RWPE1 (cell line): ENCODE measurements around the gene ENOX1.

Experiments
- CTCF ChIA-PET: fragments of 350-600 bp; sonication (Branson Sonifier 250); formaldehyde crosslinking; extraction: SDS; loops from one replicate; lab custom pipeline; 2021; lab: Yijun Ruan, JAX
- POLR2A ChIA-PET: fragments of 400-600 bp; formaldehyde crosslinking; extraction: SDS; loops from one replicate; lab custom pipeline; 2020; ENCODE audit warnings: antibody characterized with exemption; ENCODE audit not compliant: low non-redundant PET; lab: Yijun Ruan, JAX
- DNase-seq: peaks from one replicate; pipeline ENCODE4 v3.0.0; 2012; ENCODE audit warnings: low spot score
- H3K27ac ChIP-seq: fragments of 450-650 bp; 2 replicates; pipeline ENCODE4 v1.5.1; 2017
- TF ChIP-seq, protein P1 (sequence below): fragments of 450-650 bp; conservative IDR thresholded peaks from 2 replicates; pipeline ENCODE4 v1.5.1; 2017; ENCODE audit warnings: low read depth, mild to moderate bottlenecking

Gene ENOX1

DNA sequence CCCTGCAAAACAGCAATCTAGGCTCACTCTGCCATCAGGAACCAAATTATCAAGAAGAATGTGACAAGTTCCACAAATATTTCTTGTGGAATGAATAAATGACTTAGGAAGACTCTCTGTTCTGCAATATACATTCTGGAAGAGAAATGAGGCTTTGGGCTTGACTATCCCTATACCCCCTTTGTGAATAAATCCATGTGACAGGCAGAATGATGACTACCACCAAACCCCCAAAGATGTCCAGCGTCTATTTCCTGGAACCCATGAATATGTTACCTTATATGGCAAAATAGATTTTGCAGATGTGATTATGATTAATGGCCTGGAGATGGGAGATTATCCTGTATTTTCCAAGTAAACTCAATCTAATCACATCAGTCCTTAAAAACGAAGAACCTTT lies 139.3 kb downstream of the ENOX1 start:
- ChIA-PET CTCF (no interaction called here), POLR2A (no interaction called here)
- TF ChIP-seq, protein P1, sequence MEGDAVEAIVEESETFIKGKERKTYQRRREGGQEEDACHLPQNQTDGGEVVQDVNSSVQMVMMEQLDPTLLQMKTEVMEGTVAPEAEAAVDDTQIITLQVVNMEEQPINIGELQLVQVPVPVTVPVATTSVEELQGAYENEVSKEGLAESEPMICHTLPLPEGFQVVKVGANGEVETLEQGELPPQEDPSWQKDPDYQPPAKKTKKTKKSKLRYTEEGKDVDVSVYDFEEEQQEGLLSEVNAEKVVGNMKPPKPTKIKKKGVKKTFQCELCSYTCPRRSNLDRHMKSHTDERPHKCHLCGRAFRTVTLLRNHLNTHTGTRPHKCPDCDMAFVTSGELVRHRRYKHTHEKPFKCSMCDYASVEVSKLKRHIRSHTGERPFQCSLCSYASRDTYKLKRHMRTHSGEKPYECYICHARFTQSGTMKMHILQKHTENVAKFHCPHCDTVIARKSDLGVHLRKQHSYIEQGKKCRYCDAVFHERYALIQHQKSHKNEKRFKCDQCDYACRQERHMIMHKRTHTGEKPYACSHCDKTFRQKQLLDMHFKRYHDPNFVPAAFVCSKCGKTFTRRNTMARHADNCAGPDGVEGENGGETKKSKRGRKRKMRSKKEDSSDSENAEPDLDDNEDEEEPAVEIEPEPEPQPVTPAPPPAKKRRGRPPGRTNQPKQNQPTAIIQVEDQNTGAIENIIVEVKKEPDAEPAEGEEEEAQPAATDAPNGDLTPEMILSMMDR = no peak
- H3K27ac ChIP-seq = no peak overlapping the region
- DNase-seq = no peak

DNA sequence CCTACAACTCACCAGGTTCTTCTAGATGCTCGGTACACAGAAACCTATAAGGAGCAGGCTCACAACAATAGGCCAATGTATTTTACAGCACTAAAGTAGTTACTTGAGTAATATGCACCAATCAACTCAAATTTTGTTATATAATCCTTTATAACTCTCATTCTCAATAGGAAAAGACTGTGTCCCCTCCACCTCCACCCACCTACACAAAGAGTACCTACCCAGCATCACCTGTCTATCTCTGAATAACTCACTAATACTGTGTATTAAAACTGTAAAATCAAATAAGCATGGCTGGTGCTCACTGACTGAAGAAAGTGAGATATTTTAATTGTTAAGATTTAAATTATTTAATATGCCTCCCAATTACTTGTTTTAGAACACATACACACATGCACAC lies 146.3 kb downstream of the ENOX1 start:
- DNase-seq = no peak
- TF ChIP-seq, protein P1 = no peak
- ChIA-PET CTCF (no interaction called here), POLR2A (no interaction called here)
- no peak overlapping the region for H3K27ac ChIP-seq

DNA sequence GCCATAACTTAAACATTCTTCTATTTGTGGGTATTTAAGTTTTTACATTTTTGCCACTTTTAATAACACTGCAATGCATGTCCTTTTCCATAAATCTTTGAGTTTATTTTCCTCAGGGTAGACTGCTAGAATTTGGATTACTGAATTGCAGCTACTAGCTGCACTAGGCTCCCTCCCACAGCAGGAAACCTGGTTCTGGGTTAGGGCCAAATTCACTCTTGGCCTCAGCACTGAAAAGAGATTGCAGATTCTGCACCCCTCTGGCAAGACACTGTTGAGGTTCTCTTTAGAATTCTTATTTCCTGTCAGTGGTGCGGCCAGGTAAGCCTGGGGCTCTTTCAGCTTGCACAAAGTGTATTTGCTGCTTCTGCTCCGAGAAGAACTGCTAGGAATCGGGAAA lies 155.7 kb downstream of the ENOX1 start:
- ChIA-PET CTCF (no interaction called here), POLR2A (no interaction called here)

DNA sequence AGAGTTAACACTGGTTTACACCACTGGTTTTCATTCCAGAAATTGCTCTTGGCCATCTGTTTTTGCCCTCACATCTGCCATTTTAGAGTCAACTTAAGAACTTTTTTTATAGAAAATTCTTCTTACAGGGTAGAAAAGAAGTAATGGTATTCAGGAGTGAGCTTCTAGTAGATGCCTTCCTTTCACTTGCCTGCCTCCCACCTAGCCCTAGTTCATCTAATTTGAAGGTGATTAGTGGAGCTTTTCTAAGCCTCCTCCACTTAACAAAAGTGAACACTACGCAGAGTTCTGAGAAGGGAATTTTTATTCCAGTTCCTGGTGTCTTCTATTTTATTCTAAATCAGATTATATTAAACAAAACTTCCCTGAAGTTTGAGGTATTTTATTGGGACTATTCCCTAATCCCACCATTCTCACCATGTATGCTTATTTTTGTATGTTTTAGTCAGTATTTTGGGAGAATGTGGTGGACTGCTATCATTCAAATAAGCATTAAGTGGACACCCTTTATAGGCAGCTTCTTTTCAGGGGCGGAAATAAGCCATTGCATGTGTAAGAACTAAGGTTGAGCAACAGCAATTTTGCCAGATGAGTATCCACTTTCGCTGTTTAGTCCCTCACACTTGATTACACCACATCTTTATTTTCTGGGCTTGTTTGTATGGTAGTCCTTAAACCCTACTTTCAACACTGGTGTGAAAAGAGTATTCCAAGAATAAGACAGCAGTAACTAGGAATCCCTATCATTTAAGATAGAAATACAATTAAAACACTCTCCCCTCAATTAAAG lies 156.9 kb downstream of the ENOX1 start:
- POLR2A ChIA-PET = no interaction called here
- H3K27ac ChIP-seq = no peak overlapping the region
- CTCF ChIA-PET = no interaction called here
- TF ChIP-seq, protein P1 = no peak
- DNase-seq = no peak

More for the DNA sequence above, 155.7 kb downstream of the ENOX1 start:
- DNase-seq = no peak
- H3K27ac ChIP-seq = no peak overlapping the region
- TF ChIP-seq, protein P1 = no peak

DNA sequence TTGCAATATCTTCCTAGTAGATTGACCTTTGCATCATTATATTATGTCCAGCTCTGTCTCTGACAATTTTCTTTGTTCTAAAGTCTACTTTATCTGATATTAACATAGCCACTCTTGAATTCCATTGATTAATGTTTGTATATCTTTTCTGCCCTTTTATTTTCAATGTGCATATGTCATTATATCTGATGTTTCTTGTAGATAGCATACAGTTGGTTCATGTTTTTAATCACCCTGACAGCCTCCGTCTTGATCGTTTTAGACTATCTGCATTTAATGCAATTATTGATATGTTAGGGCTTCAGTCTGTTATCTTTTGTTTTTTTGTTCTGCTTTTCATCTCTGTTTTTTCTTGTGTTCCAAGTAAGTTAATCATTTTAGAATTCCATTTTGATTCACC lies 159.8 kb downstream of the ENOX1 start:
- no peak overlapping the region for H3K27ac ChIP-seq
- TF ChIP-seq, protein P1 = no peak
- CTCF ChIA-PET = no interaction called here
- POLR2A ChIA-PET = no interaction called here
- no peak for DNase-seq

DNA sequence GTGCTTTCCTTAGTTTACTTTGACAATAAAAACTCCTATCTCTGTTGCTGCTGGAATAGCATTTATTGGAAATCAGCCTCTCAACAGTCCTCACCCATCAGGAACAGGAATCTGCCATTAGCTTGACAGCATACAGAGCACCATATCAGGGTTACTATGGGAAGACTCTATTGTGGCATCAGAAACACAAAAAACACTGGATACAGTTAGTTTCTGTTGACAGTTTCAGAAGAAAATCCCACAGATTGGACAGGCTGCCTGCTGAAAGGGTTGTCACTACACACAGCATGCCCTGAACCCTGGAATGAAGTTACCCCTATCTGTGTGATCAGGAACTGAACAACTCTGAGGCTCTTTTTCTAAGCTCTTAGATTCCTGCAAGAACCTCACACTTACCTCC lies 172.7 kb downstream of the ENOX1 start:
- H3K27ac ChIP-seq = no peak overlapping the region
- ChIA-PET POLR2A (no interaction called here), CTCF (no interaction called here)
- TF ChIP-seq, protein P1 = no peak
- DNase-seq = no peak
